ENCODE data around the gene VPS16.

The VPS16 gene

DNA sequence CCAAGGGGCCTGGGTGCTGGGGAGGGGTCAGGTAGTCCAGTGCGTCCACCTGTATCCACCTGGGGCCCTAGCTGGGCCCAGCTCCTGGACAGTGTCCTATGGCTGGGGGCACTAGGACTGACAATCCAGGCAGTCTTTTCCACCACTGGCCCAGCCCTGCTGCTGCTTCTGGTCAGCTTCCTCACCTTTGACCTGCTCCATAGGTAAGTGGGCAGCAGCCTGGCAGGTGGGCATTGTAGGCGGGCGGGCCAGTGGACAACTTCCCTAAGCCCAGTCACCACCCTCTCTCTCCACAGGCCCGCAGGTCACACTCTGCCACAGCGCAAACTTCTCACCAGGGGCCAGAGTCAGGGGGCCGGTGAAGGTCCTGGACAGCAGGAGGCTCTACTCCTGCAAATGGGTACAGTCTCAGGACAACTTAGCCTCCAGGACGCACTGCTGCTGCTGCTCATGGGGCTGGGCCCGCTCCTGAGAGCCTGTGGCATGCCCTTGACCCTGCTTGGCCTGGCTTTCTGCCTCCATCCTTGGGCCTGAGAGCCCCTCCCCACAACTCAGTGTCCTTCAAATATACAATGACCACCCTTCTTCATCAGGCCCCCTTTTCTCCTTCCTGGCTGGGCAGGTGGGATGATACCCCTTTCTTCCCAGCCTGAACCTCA, 25.2 kb upstream of the VPS16 start:
- Histone ChIP-seq H3K27me3 (ENCODE audit: control insufficient read depth, insufficient read depth, low read length) (peaks cover 5% of the 10 kb centered on the region), H3K36me3 (ENCODE audit: control insufficient read depth, insufficient read depth, low read length) (no peaks in the 10 kb centered on the region), H3K9ac (ENCODE audit: low read length) (no peak overlapping the region), H3K4me3 (ENCODE audit: low read length) (no peak overlapping the region), H3K4me1 (ENCODE audit: control insufficient read depth, insufficient read depth, low read length) (no peaks in the 10 kb centered on the region), H3K27ac (ENCODE audit: low read depth, low read length) (no peak overlapping the region)

GRCh38 chr20:2816030-2816582, 24.4 kb upstream of the VPS16 start, which contains the start of gene TMEM239:
TSS of gene TMEM239 (plus strand) at chr20:2816364. CDS start at chr20:2816555, 191 bp downstream.
- H3K4me1 ChIP-seq (ENCODE audit: control insufficient read depth, insufficient read depth, low read length): no peaks in the 10 kb centered on the region
- H3K9ac ChIP-seq (ENCODE audit: low read length): no peak within 1 kb of the TSS
- H3K27ac ChIP-seq (ENCODE audit: low read depth, low read length): no peak within 1 kb of the TSS
- peaks cover 11% of the 10 kb centered on the region for H3K27me3 ChIP-seq (ENCODE audit: control insufficient read depth, insufficient read depth, low read length)
- no peaks in the 10 kb centered on the region for H3K36me3 ChIP-seq (ENCODE audit: control insufficient read depth, insufficient read depth, low read length)
- no peak within 1 kb of the TSS for H3K4me3 ChIP-seq (ENCODE audit: low read length)

GRCh38 chr20:2816583-2817340, 23.8 kb upstream of the VPS16 start:
- peaks cover 14% of the 10 kb centered on the region for H3K27me3 ChIP-seq (ENCODE audit: control insufficient read depth, insufficient read depth, low read length)
- H3K4me3 ChIP-seq (ENCODE audit: low read length): no peak overlapping the region
- no peaks in the 10 kb centered on the region for H3K36me3 ChIP-seq (ENCODE audit: control insufficient read depth, insufficient read depth, low read length)
- H3K4me1 ChIP-seq (ENCODE audit: control insufficient read depth, insufficient read depth, low read length): no peaks in the 10 kb centered on the region
- no peak overlapping the region for H3K9ac ChIP-seq (ENCODE audit: low read length)
- no peak overlapping the region for H3K27ac ChIP-seq (ENCODE audit: low read depth, low read length)

GRCh38 chr20:2817341-2817726, 23.2 kb upstream of the VPS16 start:
- Histone ChIP-seq H3K27ac (ENCODE audit: low read depth, low read length) (no peak overlapping the region), H3K27me3 (ENCODE audit: control insufficient read depth, insufficient read depth, low read length) (peaks cover 14% of the 10 kb centered on the region), H3K36me3 (ENCODE audit: control insufficient read depth, insufficient read depth, low read length) (no peaks in the 10 kb centered on the region), H3K4me1 (ENCODE audit: control insufficient read depth, insufficient read depth, low read length) (no peaks in the 10 kb centered on the region), H3K4me3 (ENCODE audit: low read length) (no peak overlapping the region), H3K9ac (ENCODE audit: low read length) (no peak overlapping the region)

DNA sequence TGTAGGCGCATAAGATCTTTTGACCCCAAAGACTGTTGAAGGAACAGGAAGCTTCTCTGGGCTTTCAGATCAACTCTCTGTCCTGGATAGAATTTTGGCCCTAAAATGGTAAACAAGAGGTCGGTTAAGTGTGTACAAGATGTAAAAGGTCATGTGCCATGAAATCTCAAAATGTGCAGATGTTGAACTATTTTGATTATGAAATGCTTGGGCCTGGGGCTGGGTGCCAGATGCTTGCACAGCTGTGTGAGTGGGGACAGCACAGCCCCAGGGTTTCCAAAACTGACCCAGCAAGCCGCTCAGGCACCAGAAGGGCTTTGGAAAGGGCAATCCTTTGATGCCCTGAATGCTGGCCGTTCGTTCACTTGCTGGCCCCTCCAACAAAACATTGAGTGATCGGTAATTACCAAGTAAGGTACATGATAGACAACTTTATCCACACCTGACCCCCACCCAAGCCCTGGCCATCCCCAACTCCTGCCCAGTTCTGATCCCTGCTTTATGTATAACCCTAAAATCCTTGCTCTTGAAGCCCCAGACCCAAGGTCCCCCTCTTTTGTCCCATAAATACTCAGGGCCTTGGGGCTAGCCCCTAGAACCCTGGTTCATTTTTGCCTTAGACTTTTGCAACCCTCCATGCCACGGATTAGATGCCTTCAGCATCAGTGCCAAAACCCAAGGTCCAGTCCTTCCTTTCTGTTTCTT, 22.5 kb upstream of the VPS16 start:
- Histone ChIP-seq H3K4me3 (ENCODE audit: low read length) (no peak overlapping the region), H3K27me3 (ENCODE audit: control insufficient read depth, insufficient read depth, low read length) (peaks cover 14% of the 10 kb centered on the region), H3K4me1 (ENCODE audit: control insufficient read depth, insufficient read depth, low read length) (no peaks in the 10 kb centered on the region), H3K36me3 (ENCODE audit: control insufficient read depth, insufficient read depth, low read length) (no peaks in the 10 kb centered on the region), H3K9ac (ENCODE audit: low read length) (no peak overlapping the region), H3K27ac (ENCODE audit: low read depth, low read length) (no peak overlapping the region)

GRCh38 chr20:2820084-2820895, 20.3 kb upstream of the VPS16 start:
- Histone ChIP-seq H3K27me3 (ENCODE audit: control insufficient read depth, insufficient read depth, low read length) (peaks cover 14% of the 10 kb centered on the region), H3K9ac (ENCODE audit: low read length) (no peak overlapping the region), H3K27ac (ENCODE audit: low read depth, low read length) (no peak overlapping the region), H3K4me3 (ENCODE audit: low read length) (no peak overlapping the region), H3K4me1 (ENCODE audit: control insufficient read depth, insufficient read depth, low read length) (no peaks in the 10 kb centered on the region), H3K36me3 (ENCODE audit: control insufficient read depth, insufficient read depth, low read length) (no peaks in the 10 kb centered on the region)

DNA sequence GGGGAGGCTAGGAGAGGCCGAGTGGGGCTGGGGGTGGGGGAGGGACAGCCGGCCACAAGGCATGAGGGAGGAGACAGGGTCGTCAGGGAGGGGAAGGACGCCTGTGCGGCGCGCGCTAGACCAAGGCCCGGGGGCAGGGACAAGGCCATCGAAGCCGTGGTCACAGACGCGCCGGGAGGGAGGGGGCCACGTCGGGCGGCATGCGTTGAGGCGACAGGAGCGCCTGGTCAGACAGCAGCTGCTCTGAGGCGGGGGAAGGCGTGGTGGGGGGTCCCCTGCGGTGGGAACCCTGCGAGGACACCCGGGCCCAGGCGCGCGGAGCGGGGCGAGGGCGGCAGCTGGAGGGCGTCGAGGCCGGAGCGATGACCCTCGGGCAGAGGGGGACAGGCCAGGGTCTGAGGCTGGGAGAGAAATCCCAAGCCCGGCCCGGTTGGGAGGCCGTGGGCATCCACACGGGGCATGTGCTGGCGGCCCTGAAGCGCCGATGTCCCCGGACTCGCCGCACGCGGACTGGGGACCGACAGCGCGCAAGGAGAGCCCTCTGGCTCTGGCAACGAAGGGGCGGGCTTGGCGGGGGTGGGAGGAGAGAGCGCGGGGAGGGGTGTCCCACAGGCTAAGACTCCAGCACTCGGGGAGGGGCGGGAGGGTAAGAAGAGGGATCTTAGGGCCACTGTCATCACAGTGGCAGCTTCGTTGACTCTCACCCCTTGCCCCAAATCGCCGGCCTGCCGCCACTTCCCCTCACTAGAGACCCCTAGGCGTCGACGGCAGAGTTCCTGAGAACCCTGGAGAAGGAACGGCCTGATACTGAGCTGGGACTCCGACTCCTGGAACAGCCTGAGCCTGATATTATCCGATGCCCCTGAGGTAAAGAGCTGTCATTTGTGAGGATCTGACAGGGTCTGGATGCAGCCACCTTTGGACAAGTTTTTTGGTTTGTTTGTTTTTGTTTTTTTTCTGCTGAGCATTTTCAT, 19.4 kb upstream of the VPS16 start:
- H3K27ac ChIP-seq (ENCODE audit: low read depth, low read length): no peak overlapping the region
- H3K4me1 ChIP-seq (ENCODE audit: control insufficient read depth, insufficient read depth, low read length): no peaks in the 10 kb centered on the region
- peaks cover 14% of the 10 kb centered on the region for H3K27me3 ChIP-seq (ENCODE audit: control insufficient read depth, insufficient read depth, low read length)
- no peak overlapping the region for H3K4me3 ChIP-seq (ENCODE audit: low read length)
- no peak overlapping the region for H3K9ac ChIP-seq (ENCODE audit: low read length)
- H3K36me3 ChIP-seq (ENCODE audit: control insufficient read depth, insufficient read depth, low read length): no peaks in the 10 kb centered on the region

DNA sequence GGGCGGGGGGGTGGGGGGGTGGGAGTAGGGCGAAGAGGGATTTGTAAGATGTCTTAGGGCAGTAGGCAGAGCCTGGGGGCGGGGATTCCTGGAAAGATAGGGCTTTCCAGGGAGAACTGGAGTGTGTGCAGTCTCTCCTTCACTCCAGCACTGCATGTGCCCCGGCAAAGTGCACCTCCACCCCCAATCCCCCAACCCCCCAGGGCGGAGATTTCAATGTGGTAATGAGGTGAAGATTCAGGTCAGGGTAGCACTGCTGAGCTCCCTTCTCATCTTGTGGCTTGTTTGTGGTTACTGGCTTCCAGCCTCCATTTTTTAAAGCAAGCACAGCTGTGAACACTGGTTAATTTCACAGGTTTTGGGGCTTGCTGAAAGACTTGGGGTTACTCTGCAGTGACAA, 18.5 kb upstream of the VPS16 start:
- Histone ChIP-seq H3K27me3 (ENCODE audit: control insufficient read depth, insufficient read depth, low read length) (peaks cover 14% of the 10 kb centered on the region), H3K4me1 (ENCODE audit: control insufficient read depth, insufficient read depth, low read length) (no peaks in the 10 kb centered on the region), H3K27ac (ENCODE audit: low read depth, low read length) (no peak overlapping the region), H3K36me3 (ENCODE audit: control insufficient read depth, insufficient read depth, low read length) (no peaks in the 10 kb centered on the region), H3K4me3 (ENCODE audit: low read length) (no peak overlapping the region), H3K9ac (ENCODE audit: low read length) (no peak overlapping the region)

GRCh38 chr20:2825761-2826160, 14.8 kb upstream of the VPS16 start:
- Histone ChIP-seq H3K4me3 (ENCODE audit: low read length) (no peak overlapping the region), H3K27ac (ENCODE audit: low read depth, low read length) (no peak overlapping the region), H3K36me3 (ENCODE audit: control insufficient read depth, insufficient read depth, low read length) (no peaks in the 10 kb centered on the region), H3K4me1 (ENCODE audit: control insufficient read depth, insufficient read depth, low read length) (no peaks in the 10 kb centered on the region), H3K9ac (ENCODE audit: low read length) (no peak overlapping the region), H3K27me3 (ENCODE audit: control insufficient read depth, insufficient read depth, low read length) (peaks cover 6% of the 10 kb centered on the region)

- Histone ChIP-seq H3K9ac (ENCODE audit: low read length) (no peak overlapping the region), H3K36me3 (ENCODE audit: control insufficient read depth, insufficient read depth, low read length) (no peaks in the 10 kb centered on the region), H3K4me1 (ENCODE audit: control insufficient read depth, insufficient read depth, low read length) (no peaks in the 10 kb centered on the region), H3K4me3 (ENCODE audit: low read length) (no peak overlapping the region), H3K27me3 (ENCODE audit: control insufficient read depth, insufficient read depth, low read length) (no peaks in the 10 kb centered on the region), H3K27ac (ENCODE audit: low read depth, low read length) (no peak overlapping the region)
Measured at GRCh38 chr20:2826655-2827054, 13.9 kb upstream of the VPS16 start.

DNA sequence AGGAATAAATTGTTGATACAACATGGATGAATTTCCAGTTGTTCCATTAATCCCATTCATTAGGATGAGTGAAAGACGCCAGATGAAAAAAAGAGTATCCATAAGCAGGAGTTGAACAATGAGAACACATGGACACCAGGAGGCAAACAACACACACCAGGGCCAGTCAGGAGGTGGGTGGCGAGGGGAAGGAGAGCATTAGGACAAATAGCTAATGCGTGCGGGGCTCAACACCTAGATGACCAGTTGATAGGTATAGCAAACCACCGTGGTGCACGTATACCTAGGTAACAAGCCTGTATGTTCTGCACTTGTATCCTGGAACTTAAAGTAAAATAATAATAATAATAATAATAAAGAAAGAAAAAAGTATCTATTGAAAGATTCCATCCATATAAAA, 11.2 kb upstream of the VPS16 start:
- no peaks in the 10 kb centered on the region for H3K27me3 ChIP-seq (ENCODE audit: control insufficient read depth, insufficient read depth, low read length)
- H3K36me3 ChIP-seq (ENCODE audit: control insufficient read depth, insufficient read depth, low read length): no peaks in the 10 kb centered on the region
- H3K9ac ChIP-seq (ENCODE audit: low read length): no peak overlapping the region
- no peak overlapping the region for H3K4me3 ChIP-seq (ENCODE audit: low read length)
- no peaks in the 10 kb centered on the region for H3K4me1 ChIP-seq (ENCODE audit: control insufficient read depth, insufficient read depth, low read length)
- no peak overlapping the region for H3K27ac ChIP-seq (ENCODE audit: low read depth, low read length)
